G401 (cell line): ENCODE results near the gene FTCDNL1. TPM values are rescaled to one million over a fixed set of nuclear protein-coding genes. Genes with fewer than 3 reads are reported as not detected.
A peak's percentile ranks its signal among the peaks of the same experiment; 100 is the strongest.

Source experiments
- DNase-seq: peaks from one replicate; pipeline ENCODE4 v3.0.0-alpha.2; 2015; ENCODE audit warnings: low spot score
- in situ Hi-C: cut with HindIII; loops from 2 replicates; pipeline ENCODE4 v1.10.0; 2016; ENCODE audit warnings: low sequenced_read_pairs, mixed read lengths
- total RNA-seq: library from RNA; depleted of rRNA; stranded (reverse); fragments of >200 nt; shearing (Covaris generic); gene quantifications from 2 replicates; pipeline ENCODE4 v1.2.3, GENCODE V29; 2014

The FTCDNL1 gene
- total RNA-seq, 1 experiment from 2014 or later = 0.10 TPM

DNA sequence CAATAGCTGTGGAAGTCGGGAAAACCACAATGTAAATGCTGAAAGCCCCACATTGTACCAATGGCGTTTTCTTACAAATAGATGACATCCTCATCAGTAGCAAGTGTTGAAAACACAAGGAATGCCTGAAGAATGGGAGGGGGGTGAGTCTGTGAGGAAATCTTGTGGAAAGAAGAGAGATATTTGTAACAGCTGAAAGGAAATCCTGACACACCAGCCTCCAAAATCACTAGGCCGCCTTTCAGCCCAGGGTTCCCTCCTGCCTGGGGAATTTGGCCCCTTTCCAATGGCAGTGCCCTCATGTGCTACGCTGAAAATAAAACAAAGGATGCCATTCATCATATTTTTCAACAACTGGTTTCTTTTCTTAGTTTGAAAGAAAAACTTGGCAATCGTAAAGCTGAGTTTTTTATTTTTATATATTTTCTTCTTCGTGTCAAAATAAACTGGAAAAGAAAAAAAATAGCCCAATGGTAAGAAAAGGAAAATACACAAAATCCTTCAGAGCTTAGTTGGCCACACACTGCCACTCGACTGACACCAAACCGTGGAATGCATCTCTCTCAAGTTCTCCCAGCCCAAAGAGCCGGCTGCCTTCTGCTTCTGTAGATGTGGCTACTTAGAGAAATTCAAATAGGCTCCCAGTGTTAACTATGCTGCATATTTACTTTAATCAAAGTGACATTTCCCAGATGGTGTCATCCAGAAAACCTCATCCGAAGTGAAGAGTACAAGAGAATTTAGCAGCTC lies 52.0 kb downstream of the FTCDNL1 start:
- peak; percentile 13 for DNase-seq
- in situ Hi-C loops = no loop called here

DNA sequence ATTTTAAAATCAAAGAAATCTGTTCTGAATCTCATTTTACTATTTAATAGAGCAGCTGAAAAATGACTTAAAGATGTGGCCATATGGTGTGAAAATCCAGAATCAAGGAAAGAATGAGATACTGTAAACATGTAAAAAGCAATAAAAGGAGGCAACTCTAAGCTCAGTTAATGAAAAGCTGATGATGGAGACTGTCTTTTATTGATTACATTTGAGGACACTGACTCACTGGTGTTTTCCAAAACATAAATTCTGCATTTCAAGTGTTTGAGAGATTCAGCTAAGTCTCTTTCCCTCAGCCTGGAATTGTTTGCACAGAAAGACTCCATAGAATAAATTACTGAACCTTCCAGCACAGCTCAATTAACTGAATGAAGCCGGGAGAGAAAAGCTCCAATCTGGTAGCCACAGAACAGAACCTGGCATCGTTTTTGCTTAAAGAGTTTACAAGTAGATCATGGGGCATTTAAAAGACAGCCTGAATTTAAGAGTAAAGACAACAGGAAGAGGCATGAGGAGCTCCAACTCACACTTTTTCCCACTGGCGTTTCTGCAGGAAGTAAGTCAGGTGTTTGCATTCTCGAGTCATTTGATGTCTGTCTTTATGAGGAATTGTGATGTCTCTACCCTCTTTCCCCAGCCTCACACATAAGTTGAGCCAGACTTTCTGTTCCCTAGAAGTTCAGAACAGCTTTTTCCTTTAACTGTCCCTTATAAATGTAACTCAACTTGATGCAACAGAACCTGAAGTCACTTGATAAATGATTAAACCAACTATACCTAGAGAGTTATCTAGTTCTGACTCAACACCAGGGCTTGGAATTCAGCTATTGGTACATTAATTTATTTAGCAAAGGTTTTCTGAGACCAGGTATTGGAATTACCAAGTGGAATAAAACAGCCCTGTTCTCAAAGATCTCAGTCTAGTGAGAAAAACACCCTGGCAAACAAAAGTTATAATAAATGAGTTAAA lies 53.3 kb downstream of the FTCDNL1 start:
- no peak for DNase-seq
- in situ Hi-C loops = no loop called here

DNA sequence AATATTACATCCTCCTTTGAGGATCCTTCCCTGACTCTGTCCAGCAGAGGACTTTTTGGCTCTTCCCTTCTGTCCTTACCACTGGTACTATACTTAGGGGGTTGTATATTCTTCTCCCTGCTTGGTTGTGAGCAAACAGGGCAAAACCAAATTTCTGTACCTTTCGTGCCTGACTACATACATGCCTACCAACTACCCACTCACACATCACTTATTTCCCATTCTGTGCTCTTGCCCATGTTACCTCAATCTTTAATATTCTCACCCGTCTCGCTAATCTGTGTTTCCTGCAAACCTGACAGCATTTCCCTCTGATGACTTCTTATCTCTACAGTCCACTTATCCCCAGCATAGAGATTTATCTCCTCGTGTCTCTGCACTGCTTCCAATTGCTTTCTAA lies 58.6 kb downstream of the FTCDNL1 start:
- DNase-seq = no peak
- in situ Hi-C loops = no loop called here

DNA sequence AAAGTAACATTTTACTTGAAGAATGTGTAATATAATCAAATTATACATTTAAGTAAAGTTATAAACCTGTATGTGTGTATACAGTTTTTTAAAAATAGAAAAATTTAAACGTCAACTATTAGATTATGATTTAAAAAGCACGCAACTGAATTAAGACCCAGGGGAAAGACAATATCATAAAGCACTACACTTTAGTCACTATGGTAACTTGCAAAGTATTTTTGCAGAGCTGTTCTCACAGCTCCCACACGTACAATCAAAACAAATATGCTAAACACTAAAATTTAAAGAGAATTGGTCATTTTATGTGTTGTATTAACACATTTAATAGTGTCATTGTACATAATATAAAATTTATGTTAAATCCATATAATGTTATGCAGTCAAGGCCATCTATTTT lies 59.7 kb downstream of the FTCDNL1 start:
- no peak for DNase-seq
- in situ Hi-C loops = no loop called here

DNA sequence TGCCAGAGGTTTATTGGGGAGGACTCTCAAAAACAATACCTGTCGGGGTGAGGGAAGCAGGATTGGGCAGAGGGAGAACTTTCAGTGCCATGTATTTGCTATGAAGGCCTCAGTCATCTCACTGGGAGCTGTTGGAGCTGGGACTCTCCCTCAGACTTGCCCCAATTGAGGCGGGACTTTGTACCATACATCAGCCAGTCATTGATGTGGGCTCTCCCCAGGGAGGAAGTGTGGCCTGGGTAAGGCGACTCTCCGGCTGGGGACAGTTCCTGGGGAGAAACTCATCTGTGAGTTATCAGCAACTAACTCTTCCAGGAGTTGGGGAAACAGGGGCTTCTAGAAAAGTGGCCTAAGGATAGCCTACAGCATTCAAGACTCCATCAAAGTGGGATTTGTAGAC lies 66.5 kb downstream of the FTCDNL1 start:
- in situ Hi-C loops = no loop called here
- DNase-seq = no peak

DNA sequence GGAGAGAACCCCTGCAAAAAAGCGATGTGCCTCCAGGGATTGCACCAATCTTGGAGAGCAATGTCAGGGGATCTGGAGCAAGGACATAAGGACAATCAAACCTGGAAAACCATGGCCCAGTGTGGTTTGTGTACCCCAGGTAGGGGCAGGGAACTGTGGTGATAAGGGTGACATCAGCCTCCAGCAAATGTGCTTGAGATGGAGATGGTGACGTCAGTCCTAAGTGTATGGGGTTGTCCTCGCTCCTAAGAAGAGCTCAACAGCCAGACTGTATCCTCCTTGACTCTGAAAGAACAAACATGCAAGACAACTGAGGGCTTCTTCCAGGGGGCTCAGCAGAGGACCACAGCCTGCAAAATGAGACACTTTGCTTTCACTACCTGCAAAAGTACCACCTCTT lies 71.4 kb downstream of the FTCDNL1 start:
- in situ Hi-C loops = no loop called here
- DNase-seq = no peak

DNA sequence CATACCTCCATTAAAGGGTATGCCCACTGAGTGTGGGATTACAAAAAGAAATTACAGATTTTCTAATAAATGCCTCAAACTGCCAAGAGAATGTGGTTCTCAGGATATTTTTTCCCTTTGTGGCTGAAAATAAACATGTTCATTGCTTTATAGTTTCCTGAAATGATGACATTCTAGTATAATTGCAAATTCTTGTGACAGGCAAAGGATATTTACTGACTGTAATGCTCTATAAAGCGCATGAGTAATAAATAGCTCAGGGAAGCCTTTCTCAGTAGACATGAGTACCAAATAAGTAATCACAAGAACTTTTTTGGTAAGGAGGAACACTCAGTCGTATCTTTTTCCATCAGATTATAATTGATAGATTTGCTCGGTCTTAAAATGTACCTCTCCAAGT lies 72.3 kb downstream of the FTCDNL1 start:
- no peak for DNase-seq

DNA sequence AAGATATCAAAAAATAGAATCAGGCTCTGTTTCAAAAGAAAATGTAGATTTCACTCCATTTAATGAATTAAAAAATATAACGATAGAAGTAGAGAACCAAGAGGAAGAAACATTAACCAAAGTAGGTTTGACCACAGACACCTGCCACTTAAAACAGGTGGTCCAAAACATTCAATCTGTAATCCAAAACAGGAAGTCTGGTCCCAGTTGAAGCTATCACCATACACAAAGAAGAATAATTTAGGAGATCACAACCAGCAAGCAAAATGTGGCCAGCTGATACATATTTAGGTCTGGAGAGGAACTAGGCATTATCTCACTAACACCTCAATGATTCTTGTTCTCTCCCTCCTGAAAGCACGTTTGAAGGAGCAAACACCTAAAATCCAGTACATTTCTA lies 73.1 kb downstream of the FTCDNL1 start:
- in situ Hi-C loops = no loop called here
- DNase-seq = no peak

More for the DNA sequence above, 72.3 kb downstream of the FTCDNL1 start:
- in situ Hi-C loops = no loop called here

DNA sequence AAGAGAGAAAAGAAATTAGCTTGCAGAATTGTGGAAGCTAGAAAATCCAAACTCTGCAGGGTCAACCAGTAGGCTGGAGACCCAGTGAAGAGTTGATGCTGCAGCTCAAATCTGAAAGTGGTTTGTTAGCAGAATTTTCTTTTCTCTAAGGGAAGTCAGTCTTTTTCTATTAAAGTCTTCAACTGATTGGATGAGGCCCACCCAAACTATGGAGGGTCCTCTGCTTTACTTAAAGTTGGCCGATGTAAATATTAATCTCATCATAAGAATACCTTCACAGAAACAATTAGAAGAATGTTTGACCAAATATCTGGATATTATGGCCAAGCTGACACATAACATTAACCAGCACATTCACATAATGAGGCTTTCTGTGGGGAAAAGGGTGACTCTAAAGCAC lies 73.7 kb downstream of the FTCDNL1 start:
- in situ Hi-C loops = no loop called here
- DNase-seq = no peak

DNA sequence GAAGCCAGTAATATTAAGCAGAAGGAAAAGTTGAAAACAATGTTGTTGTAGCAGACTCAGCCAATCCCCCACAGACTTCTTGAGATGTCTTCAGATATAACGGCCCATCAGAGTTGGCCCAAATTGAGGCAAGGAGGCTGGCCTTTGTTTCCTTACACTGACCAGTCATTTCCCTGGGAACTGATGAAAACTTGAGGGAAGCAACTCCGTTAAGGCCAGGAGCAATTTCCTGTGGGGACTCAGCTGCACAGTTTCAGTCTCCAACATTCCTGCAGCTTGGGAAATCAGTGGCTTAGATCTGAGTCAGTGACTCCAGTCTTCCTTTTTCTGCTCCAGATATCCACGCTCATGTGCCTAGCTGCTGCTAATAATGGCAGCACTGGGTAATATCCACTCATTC lies 75.7 kb downstream of the FTCDNL1 start:
- no peak for DNase-seq
- in situ Hi-C loops = no loop called here

DNA sequence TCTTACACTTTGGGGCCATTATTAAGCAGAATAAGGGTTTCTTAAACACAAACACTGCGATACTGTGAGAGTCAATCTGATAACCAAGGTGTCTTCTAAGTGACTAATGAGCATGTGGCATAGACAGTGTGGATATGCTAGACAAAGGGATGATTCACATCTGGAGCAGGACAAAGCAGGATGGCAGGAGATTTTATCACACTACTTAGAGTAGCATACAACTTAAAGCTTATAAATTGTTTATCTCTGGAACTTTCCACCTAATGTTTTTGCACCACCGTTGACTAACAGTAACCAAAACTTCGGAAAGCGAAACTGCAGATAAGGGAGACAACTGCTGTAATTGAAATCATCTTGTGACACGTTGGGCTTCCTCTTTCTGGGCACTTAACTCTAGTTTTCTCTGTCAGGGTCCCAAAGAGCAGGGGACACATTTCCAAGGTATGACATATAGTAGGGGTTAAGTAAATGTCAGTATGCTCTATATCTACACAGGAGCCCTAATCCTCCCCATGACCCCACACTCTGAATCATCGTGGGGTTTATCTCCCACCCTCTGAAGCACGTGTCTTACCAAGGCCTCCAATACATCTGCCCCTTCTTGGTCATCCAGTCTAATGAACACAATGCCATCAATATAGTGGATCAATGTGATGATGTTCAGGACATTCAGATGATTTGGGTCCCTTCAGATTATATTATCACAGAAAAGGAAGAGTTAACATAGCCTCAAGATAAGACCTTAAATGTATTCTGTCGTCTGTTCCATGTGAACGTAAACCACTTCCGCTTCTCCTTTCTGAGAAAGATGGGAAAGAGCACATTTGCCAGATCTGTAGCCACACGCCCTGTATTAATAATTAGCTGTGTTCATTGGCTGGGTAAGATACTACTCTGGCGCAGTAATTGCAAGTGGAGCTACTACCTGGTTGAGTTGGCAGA lies 78.7 kb downstream of the FTCDNL1 start:
- in situ Hi-C loops = no loop called here
- DNase-seq = no peak

DNA sequence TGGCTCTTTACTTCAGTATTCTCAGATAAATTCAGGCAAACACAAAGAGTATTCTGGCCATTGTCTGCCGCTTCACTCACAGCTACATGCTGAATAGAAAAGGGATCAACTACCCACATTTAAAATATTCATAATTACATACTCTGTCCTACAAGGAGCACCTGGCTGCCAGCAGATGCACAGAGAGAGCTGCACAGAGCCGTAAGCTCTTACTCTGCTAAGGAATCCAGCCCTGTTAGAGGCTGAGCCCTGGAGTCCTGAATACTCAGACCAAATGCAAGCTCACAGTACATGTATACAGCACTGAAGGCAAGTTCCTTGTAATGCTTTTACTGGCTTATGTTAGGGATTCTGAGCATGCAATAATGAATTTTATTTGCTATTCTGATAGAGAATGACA lies 80.3 kb downstream of the FTCDNL1 start:
- no peak for DNase-seq
- in situ Hi-C loops = no loop called here

DNA sequence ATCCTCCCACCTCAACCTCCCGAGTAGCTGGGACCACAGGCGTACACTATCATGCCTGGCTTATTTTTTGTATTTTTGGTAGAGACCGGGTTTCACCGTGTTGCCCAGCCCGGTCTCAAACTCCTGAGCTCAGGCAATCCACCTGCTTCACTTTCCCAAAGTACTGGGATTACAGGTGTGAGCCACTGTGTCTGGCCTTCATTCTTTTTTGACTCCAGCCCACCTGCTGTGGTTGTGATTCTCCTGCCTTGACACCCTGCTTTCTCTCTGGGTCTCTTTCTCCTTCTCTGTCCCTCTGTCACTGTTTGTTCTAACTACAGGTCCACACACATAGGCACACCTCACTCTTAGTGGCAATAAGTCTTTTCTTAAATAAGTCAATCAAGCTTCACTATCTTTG lies 85.3 kb downstream of the FTCDNL1 start:
- no peak for DNase-seq
- in situ Hi-C loops = no loop called here

DNA sequence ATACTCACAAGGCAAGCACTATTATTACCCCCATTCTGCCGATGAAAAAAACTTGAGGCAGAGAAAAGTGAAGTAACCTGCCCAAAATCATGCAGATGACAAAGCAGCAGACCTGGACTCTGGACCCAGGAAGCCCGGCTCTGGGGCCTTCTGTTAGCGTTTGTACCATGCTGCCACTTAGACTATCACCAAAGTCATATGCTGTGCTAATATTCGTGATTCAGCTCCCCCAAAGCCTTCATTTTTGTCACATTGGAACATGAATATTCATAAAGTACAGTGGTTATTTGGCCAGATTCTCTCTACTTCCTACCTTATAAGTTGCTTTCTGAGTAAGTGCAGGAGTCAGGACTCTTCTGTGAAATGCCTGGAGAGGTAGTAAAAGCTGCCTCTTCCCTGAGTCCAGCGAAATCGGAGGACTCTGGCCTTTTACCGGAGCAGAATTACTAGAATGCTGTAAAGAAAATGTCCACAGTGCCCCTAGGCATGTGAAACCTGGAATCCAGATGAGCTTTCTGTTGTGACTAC lies 86.7 kb downstream of the FTCDNL1 start:
- in situ Hi-C loops = no loop called here
- no peak for DNase-seq

DNA sequence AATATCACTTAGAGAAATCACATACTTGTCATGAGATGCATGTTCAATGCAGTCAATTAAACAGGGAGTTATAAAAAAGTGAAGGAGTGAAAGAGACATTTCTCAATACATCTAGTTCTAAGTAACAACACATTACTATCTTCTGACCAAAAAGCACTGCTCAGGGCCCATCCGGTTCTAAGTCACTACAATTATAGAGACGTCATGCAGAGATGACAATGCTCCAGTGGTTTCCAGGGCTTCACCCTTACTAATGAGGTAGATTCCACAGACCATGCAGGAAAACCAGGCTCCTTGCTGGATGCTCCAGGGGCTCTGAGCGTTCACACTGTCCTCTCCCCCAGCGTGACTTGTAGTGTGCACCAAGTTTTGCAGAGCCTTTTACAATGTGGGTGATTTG lies 88.0 kb downstream of the FTCDNL1 start:
- DNase-seq = no peak
- in situ Hi-C loops = no loop called here

DNA sequence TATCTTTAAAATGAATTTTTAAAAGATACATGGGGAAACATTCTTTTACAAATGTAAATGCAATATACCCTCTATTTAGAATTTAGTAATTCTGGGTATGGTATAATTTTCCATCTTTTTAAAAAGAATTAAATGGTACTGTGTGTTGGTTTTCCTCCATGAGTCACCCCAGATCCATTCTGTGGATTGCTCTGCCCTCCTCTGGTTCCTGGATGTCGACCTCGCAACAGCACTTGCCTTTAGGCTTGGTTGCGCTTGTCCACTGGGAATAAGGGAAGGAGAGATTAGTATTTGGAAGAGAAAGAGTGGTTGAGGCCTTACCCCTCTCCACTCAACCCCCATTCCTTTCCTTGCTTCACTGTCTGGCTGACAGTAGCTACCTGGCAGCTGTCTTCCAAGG lies 90.4 kb downstream of the FTCDNL1 start:
- no peak for DNase-seq
- in situ Hi-C loops = no loop called here

DNA sequence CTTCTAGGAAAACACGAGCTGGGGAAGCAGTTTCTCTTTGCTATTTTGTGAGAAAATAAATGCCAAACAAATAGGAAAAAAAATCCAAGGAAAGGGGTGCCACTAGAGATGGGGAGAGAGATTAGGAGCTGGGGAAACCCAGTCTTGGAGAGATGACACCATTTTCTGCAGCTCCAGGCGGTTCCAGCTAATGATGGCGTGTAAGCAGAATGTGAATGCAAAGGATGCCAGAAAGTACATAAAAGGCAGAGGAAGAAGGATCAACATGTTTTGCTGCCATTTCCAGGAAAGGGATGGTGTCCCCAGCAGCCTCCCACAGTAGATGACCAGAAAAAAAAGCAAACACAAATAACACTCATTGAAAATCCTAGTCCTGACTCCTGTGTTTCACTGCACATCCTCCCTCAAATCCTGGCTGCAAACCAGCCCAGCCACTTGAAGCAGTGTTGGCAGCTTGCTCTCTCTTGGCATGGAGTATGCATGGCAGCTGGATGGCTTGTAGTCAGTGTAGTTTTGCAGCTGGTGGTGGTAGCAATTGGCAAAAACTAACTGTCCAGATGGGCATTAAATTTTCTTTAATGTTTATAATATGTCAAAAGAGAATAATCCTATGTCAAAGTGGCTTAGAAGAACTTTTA lies 93.6 kb downstream of the FTCDNL1 start:
- in situ Hi-C loops = no loop called here
- peak; percentile 33 for DNase-seq

DNA sequence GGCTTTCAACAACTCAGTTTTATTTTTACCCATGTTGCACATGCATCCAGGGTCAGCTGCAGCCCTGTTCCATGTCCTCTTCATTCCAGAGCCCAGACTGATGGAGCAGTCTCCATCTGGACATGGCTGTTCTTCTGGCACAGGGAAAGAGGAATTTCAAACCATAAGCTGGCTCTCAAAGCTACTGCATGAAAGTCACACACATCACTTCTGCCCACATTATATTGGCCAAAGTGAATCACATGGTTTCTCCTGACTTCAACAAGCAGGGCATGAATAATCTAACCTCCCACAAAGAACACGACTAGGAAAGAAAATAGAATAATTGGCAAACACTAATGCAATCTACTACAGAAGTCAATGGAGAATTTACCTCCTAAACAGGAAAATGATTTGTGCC lies 94.2 kb downstream of the FTCDNL1 start:
- in situ Hi-C loops = no loop called here
- DNase-seq = no peak

DNA sequence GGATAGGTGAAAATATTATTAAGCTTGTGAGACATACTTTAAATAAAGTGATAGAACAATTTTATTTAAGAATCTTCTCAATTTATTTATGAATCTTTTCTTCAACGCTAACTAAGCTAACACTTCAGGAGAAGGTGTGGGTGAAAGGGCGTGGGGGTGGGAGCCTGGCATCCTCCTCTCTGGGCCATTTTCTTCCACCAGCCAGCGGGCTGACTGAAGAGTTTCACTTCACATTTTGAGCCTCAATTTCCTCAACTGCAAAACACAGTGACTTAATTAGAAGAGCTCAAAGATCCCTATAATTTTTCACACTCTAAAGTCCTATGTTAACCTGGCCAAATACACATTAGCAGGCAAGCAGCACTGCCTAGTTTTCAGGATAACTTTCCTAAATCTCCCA lies 94.8 kb downstream of the FTCDNL1 start:
- in situ Hi-C loops = no loop called here
- DNase-seq = no peak
